HUES64 (cell line): Measurements from ENCODE around the gene ISG20L2.

Experiments
- H3K27ac ChIP-seq: 2 replicates; pipeline ENCODE4 v1.7.0; 2013; ENCODE audit warnings: low read depth, low read length, inconsistent platforms
- H3K27me3 ChIP-seq: 2 replicates; pipeline ENCODE4 v1.6.1; 2013; ENCODE audit warnings: mild to moderate bottlenecking, low read length; ENCODE audit not compliant: insufficient read depth
- H3K36me3 ChIP-seq: 2 replicates; pipeline ENCODE4 v1.6.1; 2013; ENCODE audit warnings: mild to moderate bottlenecking, low read length; ENCODE audit not compliant: insufficient read depth
- H3K4me1 ChIP-seq: 2 replicates; pipeline ENCODE4 v1.6.1; 2013; ENCODE audit warnings: mild to moderate bottlenecking, low read length, moderate library complexity; ENCODE audit not compliant: insufficient read depth
- H3K4me3 ChIP-seq: 2 replicates; pipeline ENCODE4 v1.5.1; 2013; ENCODE audit warnings: mild to moderate bottlenecking, low read length, moderate library complexity
- H3K9ac ChIP-seq: 2 replicates; pipeline ENCODE4 v1.6.1; 2013; ENCODE audit warnings: mild to moderate bottlenecking, low read depth, low read length
- H3K9me3 ChIP-seq: 2 replicates; pipeline ENCODE4 v1.6.1; 2013; ENCODE audit warnings: low read depth, low read length; ENCODE audit not compliant: insufficient read depth
- WGBS: fragments of 150-250, 120-280 bp; methylation state at CpG from one replicate; pipeline ENCODE4 v1.1.7; 2013; ENCODE audit warnings: missing lambda C conversion rate; 5-methylcytosine and 5-hydroxymethylcytosine counted together

The ISG20L2 gene

DNA sequence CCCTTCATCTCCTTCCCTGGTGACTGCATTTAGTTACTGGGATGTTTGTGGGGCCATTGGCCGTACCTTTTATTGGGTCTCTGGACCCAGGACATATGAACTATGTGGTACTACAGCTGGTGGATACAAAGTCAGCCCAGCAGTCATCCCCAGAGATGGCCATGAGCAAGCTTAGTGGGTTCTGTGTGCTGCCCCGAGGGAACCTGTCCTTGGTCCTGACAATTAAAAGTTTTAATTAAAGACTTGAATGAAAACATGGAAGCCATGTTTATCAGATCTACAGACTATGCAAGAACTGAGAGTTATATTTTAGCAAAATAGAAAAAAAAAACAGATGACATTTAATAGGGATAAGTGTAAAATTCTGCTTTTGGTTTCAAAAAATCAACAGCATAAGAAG lies 48.5 kb downstream of the ISG20L2 start:
- Histone ChIP-seq H3K9ac (no peak overlapping the region), H3K36me3 (peaks cover under 1% of the 10 kb centered on the region), H3K4me1 (peaks cover 11% of the 10 kb centered on the region), H3K9me3 (no peaks in the 10 kb centered on the region), H3K27me3 (peaks cover 7% of the 10 kb centered on the region), H3K4me3 (no peak overlapping the region), H3K27ac (no peak overlapping the region)
- 74% methylated on average over 2 of the region's 2 CpGs for WGBS

DNA sequence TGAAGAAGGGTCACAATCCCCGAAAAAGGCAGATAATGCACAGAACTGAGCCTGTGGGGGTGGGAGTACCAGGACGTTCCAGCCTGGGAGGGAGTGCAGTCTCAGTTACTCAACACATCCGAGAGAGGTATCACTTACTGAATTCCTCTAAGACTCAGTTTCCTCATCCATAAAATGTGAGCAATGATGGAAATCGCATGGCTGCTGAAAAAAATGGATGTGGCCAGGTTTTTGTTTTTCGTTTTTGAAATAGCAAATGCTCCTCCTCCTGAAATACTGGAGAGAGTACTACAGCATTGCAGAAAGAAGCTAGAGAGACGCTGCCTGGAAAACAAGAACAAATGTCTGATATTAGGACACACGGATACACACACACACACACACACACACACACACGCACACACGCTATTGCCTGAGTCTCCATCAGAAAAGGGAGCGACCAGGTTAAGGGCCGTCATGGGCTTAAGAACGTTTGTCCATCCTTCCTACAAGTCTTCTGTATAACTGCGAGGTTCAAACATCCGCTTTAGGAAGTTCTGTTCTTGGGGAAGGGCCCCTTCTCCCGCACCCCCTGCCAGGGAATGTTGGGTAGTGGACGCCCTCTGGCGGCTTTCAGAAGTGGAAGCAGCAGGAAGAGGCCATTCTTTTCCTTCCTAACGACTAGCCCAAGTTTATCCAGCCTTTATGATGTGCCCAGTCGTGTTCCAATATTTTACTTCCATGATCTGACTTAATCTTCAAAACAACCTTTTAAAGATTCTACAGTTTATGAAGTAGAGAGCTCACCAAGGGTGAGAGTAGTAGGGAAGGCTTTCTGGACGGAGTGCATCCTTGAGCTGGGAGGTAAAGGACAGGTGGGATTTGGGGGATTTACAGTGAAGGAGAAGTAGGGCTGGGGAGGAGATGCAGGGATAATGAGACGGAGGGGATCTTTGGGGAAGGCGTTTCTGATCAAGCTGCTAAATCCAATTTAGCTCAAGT lies 50.7 kb downstream of the ISG20L2 start:
- H3K4me1 ChIP-seq = peaks cover 30% of the 10 kb centered on the region
- peaks cover 7% of the 10 kb centered on the region for H3K27me3 ChIP-seq
- H3K36me3 ChIP-seq = peaks cover 17% of the 10 kb centered on the region
- WGBS = 9% methylated on average over 21 of the region's 22 CpGs
- H3K9me3 ChIP-seq = no peaks in the 10 kb centered on the region
- peak overlapping the region; percentile 63; the same call in 1 of the 2 replicates for H3K27ac ChIP-seq
- peak overlapping the region; percentile 42; the same call in 1 of the 2 replicates for H3K9ac ChIP-seq
- H3K4me3 ChIP-seq = peak overlapping the region; percentile 82

DNA sequence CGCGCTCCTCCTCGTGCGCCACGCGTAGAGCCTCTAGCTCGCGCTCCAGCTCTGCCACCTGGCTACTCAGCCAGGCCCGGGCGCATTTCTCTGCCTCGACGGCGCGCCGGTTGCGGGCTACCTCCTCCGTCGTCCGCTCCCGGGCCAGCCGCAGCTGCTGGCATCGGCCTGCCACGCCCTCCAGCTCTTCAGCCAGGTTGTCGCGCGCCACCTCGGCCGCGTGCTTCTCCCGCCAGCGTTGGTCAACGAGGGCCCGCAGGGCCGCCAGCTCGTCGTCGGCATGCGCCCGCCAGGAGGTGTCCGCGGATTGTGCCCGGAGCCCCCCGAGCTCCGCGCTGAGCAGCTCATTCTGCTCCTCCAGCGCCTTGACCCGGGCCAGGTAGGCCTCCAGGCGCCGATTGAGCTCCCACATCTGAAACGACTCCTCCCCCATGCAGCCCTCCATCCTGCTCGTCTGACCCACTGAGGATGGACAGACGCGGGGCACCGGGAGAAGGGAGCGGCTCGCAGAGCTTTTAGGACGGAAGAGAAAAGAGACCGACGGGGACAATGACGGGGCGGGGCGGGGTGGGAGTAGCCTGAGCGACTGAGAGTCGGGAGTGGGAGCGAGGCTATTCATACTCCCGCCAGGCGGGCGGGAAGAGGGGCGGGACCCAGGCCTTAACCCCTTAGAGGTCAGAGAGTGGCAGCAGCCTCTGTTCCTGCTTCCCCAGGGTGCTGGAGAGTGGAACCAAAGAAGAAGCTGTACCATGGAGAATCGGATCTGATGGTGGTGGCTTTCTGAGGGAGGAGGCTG lies 51.5 kb downstream of the ISG20L2 start, which contains the start of gene NES:
TSS of gene NES (minus strand) at position 588 of the 796 bp plus-strand sequence. CDS start at position 445, 143 bp downstream.
- Histone ChIP-seq H3K4me3 (peak within 1 kb of the TSS; percentile 82), H3K9ac (peak within 1 kb of the TSS; percentile 94), H3K9me3 (no peaks in the 10 kb centered on the region), H3K27ac (peak within 1 kb of the TSS; percentile 94), H3K36me3 (peaks cover 26% of the 10 kb centered on the region), H3K4me1 (peaks cover 31% of the 10 kb centered on the region), H3K27me3 (peaks cover 7% of the 10 kb centered on the region)
- WGBS = under 1% methylated on average over 70 of the region's 70 CpGs

DNA sequence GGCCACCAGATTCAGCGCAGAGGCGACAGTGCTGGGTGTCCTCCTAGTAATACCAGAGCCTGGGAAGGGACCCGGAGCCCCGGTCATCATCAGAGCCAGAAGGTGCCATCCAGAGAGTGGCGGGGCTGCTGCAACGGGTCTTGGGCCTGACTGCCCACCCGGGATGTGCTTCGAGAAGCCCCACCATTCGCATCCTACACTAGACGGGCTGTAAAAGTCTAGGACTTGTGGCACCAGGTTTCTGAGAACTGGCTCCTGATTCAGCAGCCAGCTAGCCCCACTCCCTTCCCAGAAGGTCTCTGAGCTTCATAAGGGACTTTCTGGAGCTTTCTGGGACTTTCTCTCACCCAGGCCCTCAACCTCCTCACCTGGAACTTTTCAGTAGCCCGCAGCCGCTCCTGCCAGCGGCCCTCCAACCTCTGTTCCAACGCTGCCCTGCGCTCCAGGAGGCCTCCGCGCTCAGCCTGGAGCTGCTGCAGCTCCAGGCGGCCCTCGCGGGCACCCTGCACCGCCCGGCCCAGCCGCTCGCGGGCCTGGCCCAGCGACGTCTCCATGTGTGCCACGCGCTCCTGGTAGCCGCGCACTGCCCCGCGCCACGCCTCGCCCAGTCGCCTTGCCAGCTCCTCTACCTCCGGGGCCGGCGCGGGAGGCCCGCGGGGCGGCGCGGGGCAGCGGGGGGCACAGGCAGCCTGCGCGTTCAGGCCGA lies 52.3 kb downstream of the ISG20L2 start:
- Histone ChIP-seq H3K4me1 (peaks cover 30% of the 10 kb centered on the region), H3K36me3 (peaks cover 33% of the 10 kb centered on the region), H3K4me3 (peak overlapping the region; percentile 82), H3K9me3 (no peaks in the 10 kb centered on the region), H3K27ac (peak overlapping the region; percentile 94), H3K9ac (peak overlapping the region; percentile 94), H3K27me3 (peaks cover 7% of the 10 kb centered on the region)
- 2% methylated on average over 49 of the region's 49 CpGs for WGBS

DNA sequence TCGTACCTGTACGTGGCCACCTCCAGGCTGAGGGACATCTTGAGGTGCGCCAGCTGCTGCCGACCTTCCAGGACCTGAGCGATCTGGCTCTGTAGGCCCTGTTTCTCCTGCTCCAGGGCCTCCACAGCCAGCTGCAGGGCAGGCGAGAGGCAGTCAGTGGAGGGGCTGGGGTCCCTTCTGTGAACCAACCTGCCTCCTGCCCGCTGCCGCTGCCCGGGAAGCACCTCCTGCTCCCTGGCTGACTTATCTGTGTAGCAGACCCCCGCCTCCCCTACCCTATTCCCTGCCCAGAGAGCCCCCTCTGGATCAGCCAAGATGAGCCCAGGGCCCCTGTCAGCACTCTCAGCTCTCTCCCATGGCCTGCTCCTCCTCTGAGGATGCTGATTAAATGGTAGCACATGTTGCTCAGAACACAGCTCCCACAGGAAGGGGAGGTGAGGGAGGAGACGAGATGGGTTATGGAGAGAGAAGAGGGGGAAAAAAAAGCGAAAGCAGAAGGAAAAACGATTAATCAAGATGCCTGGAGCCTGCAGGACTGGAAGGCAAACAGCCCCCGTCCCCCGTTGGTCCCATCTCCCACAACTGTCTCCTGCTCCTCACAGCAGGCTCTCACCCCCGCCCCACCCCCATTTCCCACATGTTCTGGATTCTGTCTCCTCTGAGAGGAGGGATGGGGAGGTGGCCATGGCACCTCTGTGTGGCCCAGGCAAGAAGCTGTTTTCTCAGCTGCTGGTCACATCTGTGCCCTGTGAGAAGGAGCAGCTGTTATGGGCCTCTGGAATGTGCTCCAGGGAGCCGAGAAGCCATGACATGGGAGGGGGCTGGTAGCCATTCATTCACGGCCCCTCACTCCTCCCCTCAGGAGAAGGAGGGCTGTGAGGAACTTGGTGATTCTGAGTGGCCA lies 53.1 kb downstream of the ISG20L2 start:
- Histone ChIP-seq H3K4me3 (peak overlapping the region; percentile 82), H3K4me1 (peaks cover 30% of the 10 kb centered on the region), H3K27me3 (peaks cover 7% of the 10 kb centered on the region), H3K9ac (peak overlapping the region; percentile 94), H3K9me3 (no peaks in the 10 kb centered on the region), H3K36me3 (peaks cover 36% of the 10 kb centered on the region), H3K27ac (peak overlapping the region; percentile 94)
- WGBS = 35% methylated on average over 17 of the region's 18 CpGs

GRCh38 chr1:156673387-156674121 lies 55.0 kb downstream of the ISG20L2 start:
- Histone ChIP-seq H3K4me3 (peak overlapping the region; percentile 82), H3K4me1 (peaks cover 40% of the 10 kb centered on the region), H3K27me3 (peaks cover 3% of the 10 kb centered on the region), H3K9ac (peak overlapping the region; percentile 64), H3K27ac (peak overlapping the region; percentile 94), H3K9me3 (no peaks in the 10 kb centered on the region), H3K36me3 (peaks cover 36% of the 10 kb centered on the region)
- 8% methylated on average over 7 of the region's 8 CpGs for WGBS
